Effector memory CD4-positive, alpha-beta T cell (primary cell): Measurements from ENCODE around the gene PHF21A.

Experiments used
- DNase-seq, 3 donors: peaks; one replicate each; pipeline ENCODE4 v3.0.0-alpha.2; 2020
- H3K27ac ChIP-seq: 2 replicates; pipeline ENCODE4 v1.7.0; 2013; ENCODE audit warnings: mild to moderate bottlenecking, low read length, moderate library complexity; ENCODE audit not compliant: insufficient read depth, poor library complexity, severe bottlenecking
- H3K27me3 ChIP-seq: replicated peaks from 2 replicates; pipeline ENCODE4 v1.7.0; 2013; ENCODE audit warnings: mild to moderate bottlenecking, low read length; ENCODE audit not compliant: insufficient read depth, control insufficient read depth, poor library complexity, severe bottlenecking
- H3K36me3 ChIP-seq: 2 replicates; pipeline ENCODE4 v1.7.0; 2013; ENCODE audit warnings: mild to moderate bottlenecking, low read length, moderate library complexity; ENCODE audit not compliant: control insufficient read depth, insufficient read depth
- H3K4me1 ChIP-seq: 2 replicates; pipeline ENCODE4 v1.7.0; 2013; ENCODE audit warnings: low read length, mild to moderate bottlenecking; ENCODE audit not compliant: control insufficient read depth, insufficient read depth, poor library complexity, severe bottlenecking
- H3K4me3 ChIP-seq: 2 replicates; pipeline ENCODE4 v1.7.0; 2013; ENCODE audit warnings: low read length, low read depth, mild to moderate bottlenecking; ENCODE audit not compliant: insufficient read depth, poor library complexity, severe bottlenecking
- H3K9me3 ChIP-seq: 2 replicates; pipeline ENCODE4 v1.7.0; 2013; ENCODE audit warnings: mild to moderate bottlenecking, low read length, moderate library complexity; ENCODE audit not compliant: control insufficient read depth

Gene PHF21A

DNA sequence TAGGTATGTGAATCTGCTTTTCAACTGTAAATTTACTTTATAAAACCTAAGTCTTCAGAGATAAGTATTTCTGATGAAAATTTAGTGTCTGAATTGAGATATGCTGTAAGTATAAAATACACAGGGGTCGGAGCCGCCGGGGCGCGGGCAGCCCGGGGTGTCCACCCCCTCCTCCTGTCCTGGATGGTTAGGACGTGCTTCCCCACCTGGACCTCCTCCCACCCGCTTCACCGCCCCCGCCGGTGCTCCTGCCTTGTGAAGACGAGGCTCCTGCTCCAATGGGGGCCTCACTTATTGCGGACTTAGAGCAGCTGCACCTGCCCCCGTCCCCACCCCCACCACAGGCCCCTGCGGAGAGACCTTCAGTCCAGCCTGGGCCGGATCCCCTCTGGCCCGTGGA lies 21.3 kb upstream of the PHF21A start:
- Histone ChIP-seq H3K9me3 (no peaks in the 10 kb centered on the region), H3K27ac (no peak overlapping the region), H3K27me3 (no peaks in the 10 kb centered on the region), H3K4me3 (no peak overlapping the region), H3K4me1 (no peaks in the 10 kb centered on the region), H3K36me3 (no peaks in the 10 kb centered on the region)
- no peak for DNase-seq

DNA sequence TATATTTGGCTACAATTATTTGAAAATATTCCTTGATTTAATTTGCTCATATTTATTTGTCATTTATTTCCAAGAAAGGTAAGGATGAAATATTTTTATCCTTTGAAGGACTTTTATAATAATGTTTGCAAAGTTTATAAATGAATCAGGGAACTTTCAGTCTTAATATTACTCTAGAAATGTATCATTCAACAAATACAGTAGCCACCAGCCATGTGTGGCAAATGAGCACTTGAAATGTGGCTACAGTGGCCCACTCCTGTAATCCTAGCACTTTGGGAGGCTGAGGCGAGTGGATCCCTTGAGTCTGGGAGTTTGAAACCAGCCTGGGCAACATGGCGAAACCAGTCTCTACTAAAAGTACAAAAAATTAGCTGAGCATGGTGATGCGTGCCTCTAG lies 20.3 kb upstream of the PHF21A start:
- Histone ChIP-seq H3K36me3 (no peaks in the 10 kb centered on the region), H3K4me1 (no peaks in the 10 kb centered on the region), H3K9me3 (no peaks in the 10 kb centered on the region), H3K27ac (no peak overlapping the region), H3K4me3 (no peak overlapping the region), H3K27me3 (no peaks in the 10 kb centered on the region)
- no peak for DNase-seq

DNA sequence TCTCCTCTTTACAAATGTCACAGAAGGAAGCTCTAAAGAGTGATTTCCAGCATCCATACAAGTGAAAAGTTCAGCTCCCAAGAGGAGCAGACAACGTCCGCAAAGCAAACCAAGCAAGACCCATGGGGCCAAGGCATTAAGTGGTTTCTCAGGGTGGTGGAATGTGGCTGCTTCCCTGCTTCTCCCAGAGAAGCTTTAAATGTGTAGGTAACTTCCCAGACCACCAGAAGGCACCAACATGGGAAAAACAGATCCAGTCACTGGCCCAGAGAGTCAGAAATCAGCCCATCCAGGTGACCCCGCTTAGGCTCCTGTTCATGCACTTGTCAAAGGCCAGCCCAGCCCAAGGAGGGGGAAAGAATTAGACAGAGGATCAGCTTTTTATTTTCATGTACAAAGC lies 13.3 kb upstream of the PHF21A start:
- H3K4me3 ChIP-seq = no peak overlapping the region
- no peak overlapping the region for H3K27ac ChIP-seq
- no peaks in the 10 kb centered on the region for H3K27me3 ChIP-seq
- no peaks in the 10 kb centered on the region for H3K4me1 ChIP-seq
- H3K9me3 ChIP-seq = no peaks in the 10 kb centered on the region
- DNase-seq = no peak
- H3K36me3 ChIP-seq = no peaks in the 10 kb centered on the region

DNA sequence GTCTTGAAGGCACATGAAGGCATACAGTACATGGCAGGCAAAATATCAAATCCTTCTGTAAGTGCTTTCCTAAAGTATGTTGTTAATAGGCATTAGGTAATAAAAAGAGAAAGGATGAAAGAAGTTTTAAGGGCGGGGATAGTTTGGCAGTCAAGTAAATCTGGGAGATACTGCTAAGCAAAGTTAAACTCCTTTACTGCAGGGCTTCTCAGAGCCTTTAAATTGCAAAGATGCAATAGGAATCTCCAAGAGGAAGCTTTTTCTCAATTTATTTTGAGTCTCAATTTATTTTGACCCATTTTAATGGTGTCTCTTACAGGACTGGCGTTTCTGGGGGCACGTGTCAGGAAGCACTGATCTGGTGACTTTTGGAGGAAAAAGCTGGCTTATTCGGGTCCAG lies 12.8 kb upstream of the PHF21A start:
- H3K27me3 ChIP-seq = no peaks in the 10 kb centered on the region
- H3K4me1 ChIP-seq = no peaks in the 10 kb centered on the region
- DNase-seq = no peak
- H3K27ac ChIP-seq = no peak overlapping the region
- H3K4me3 ChIP-seq = no peak overlapping the region
- no peaks in the 10 kb centered on the region for H3K9me3 ChIP-seq
- no peaks in the 10 kb centered on the region for H3K36me3 ChIP-seq

DNA sequence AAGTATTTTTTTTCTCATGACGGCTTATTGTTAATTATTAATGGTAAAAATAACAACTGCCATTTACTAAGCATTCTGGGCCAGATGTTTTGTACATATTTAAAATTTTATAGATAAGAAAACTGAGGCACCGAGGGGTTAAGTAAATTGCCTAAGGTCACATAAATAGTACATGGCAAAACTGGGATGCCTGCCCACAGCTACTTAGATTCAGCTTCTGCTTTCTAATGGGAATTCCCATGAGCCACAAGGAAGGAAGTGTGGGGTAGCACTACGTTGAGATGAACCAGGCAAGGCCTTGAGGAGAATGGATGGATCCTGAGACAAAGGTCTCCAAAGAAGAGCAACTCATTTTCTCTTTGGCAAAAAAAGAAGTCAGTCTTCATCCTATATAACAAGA lies 11.9 kb upstream of the PHF21A start:
- H3K27ac ChIP-seq = no peak overlapping the region
- DNase-seq = no peak
- H3K27me3 ChIP-seq = no peaks in the 10 kb centered on the region
- H3K4me3 ChIP-seq = no peak overlapping the region
- no peaks in the 10 kb centered on the region for H3K36me3 ChIP-seq
- H3K9me3 ChIP-seq = no peaks in the 10 kb centered on the region
- no peaks in the 10 kb centered on the region for H3K4me1 ChIP-seq

DNA sequence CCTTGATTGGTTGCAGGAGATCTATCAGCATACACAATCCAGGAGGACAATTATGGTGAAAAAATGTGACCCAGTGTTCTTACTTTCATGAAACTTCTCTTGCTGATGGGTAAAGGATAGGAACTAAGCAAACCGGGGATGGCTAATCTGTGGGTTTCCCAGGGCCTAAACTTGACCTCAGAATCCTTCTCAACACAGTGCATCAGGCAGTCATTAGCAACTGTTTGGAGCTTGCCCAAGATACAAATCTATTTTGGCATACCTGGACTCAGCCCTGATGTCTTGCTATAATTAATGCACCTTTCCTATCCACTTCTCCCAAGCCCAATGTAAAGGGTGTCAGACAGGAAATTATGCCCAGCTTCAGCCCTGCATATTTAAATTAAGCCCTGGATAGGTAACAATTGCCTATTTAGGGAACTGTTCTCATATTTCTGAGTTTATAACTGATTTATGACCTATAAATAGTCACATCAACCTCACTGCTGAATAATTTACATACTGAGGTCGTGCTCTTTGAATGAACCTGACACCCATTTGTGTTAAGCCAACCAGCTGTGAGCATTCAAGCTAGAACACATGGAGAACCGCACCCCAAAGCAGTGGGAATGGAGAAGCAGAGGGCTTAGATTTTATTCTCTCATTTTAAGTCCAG lies 9.2 kb upstream of the PHF21A start:
- no peak for DNase-seq
- Histone ChIP-seq H3K9me3 (no peaks in the 10 kb centered on the region), H3K4me1 (peaks cover 4% of the 10 kb centered on the region), H3K36me3 (no peaks in the 10 kb centered on the region), H3K4me3 (no peak overlapping the region), H3K27me3 (no peaks in the 10 kb centered on the region), H3K27ac (no peak overlapping the region)

DNA sequence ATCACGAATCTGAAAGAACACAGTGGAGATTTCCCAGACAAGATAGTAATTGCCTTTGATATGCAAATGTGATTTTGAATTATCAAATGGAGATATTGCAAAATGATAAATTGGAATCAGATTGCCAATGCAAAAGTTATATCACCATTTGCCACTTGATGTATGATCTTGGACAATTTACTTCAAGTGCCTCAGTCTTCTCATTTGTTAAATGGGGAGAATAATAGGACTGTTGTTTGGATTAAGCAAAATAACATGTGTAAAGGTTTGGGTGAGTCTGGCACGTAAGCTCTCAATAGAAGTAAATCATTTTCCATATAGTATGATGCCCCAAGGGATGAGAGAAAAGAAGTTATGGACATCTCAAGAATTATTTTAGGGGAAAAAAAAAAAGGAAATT lies 7.9 kb upstream of the PHF21A start:
- no peak for DNase-seq

DNA sequence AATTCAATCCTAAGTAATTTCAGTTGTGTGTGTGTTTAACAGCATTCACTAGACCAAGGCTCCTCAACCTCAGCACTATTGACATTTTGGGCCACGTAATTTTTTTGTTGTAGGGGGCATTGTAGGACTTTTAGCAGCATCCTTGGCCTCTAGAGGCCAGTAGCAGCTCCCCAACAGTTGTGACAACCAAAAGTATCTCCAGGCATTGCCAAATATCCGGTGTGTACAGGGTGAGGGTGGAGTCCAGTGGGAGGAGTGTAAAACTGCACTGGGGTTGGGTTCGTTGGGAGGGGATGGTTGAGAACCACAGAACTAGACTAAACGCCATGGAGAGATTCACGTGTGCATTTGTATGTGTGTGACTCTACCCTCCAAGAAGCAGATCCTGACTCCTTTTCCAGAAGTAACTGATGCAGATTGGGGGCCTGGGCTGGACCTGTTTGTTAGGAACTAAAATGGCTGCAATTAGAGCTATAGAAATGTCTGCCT lies 5.9 kb upstream of the PHF21A start:
- H3K4me3 ChIP-seq = no peak overlapping the region
- no peak overlapping the region for H3K27ac ChIP-seq
- H3K4me1 ChIP-seq = peaks cover 8% of the 10 kb centered on the region
- peak; percentile 33 to 50 (median 47) for DNase-seq
- no peaks in the 10 kb centered on the region for H3K36me3 ChIP-seq
- no peaks in the 10 kb centered on the region for H3K9me3 ChIP-seq
- no peaks in the 10 kb centered on the region for H3K27me3 ChIP-seq

More for the DNA sequence above, 7.9 kb upstream of the PHF21A start:
- no peaks in the 10 kb centered on the region for H3K27me3 ChIP-seq
- H3K9me3 ChIP-seq = no peaks in the 10 kb centered on the region
- H3K4me1 ChIP-seq = peaks cover 4% of the 10 kb centered on the region
- H3K4me3 ChIP-seq = no peak overlapping the region
- no peaks in the 10 kb centered on the region for H3K36me3 ChIP-seq
- H3K27ac ChIP-seq = no peak overlapping the region

DNA sequence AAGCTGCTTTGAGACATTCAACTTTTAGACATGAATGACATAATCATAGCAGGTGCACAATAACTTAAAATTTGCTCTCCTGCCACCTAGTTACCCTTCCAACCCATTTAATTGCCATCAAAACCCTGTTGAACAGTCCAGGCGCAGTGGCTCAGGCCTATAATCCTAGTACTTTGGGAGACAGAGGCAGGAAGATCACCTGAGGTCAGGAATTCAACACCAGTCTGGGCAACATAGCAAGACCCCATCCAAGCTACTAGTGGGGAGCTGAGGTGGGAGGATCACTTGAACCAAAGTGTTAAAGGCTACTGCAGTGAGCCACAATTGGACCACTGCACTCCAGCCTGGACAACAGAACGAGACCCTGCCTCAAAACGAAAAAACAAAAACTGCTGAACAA lies 4.0 kb upstream of the PHF21A start:
- no peak overlapping the region for H3K27ac ChIP-seq
- no peaks in the 10 kb centered on the region for H3K27me3 ChIP-seq
- no peak overlapping the region for H3K4me3 ChIP-seq
- H3K36me3 ChIP-seq = no peaks in the 10 kb centered on the region
- H3K4me1 ChIP-seq = peaks cover 9% of the 10 kb centered on the region
- H3K9me3 ChIP-seq = no peaks in the 10 kb centered on the region
- DNase-seq = no peak

DNA sequence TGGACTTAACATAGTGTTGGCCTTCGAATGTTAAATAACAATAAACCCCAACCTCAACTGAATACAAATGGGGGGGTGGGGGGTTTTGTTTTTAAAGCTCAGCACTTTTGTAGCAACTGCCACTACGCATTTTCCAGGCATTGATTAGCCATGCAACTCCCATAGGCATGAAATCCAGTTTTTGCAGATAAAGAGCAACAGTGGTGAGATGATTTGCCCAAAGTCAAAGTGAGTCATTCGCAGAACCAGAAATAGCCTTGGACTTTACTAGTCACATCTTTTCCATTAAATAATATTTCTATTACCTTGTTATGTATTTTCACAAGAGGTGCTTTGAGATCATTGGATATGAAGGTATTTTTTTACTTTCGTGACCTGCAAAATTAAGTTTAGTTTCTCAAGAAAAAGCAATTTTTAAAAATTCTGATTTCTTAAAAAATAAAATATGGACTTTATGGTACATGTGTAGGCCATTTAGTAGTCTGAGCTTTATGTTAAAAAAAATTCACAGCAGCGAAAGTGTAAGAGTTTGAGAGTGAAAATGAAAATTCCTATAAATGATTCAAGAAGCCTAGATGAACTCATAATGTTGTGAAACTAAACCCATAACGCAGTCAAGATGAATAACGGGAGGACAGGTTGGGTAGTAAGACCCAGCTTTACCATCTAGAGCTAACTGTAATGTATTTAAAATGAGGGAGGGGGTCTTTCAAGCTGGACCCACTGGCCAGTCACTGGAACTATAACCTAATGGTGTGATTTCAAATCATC lies 1.9 kb upstream of the PHF21A start:
- Histone ChIP-seq H3K36me3 (no peaks in the 10 kb centered on the region), H3K4me1 (peaks cover 16% of the 10 kb centered on the region), H3K27me3 (no peaks in the 10 kb centered on the region), H3K27ac (no peak overlapping the region), H3K4me3 (no peak overlapping the region), H3K9me3 (no peaks in the 10 kb centered on the region)
- DNase-seq = no peak
